ENCODE measurements around the gene RNF31.

Gene RNF31

DNA sequence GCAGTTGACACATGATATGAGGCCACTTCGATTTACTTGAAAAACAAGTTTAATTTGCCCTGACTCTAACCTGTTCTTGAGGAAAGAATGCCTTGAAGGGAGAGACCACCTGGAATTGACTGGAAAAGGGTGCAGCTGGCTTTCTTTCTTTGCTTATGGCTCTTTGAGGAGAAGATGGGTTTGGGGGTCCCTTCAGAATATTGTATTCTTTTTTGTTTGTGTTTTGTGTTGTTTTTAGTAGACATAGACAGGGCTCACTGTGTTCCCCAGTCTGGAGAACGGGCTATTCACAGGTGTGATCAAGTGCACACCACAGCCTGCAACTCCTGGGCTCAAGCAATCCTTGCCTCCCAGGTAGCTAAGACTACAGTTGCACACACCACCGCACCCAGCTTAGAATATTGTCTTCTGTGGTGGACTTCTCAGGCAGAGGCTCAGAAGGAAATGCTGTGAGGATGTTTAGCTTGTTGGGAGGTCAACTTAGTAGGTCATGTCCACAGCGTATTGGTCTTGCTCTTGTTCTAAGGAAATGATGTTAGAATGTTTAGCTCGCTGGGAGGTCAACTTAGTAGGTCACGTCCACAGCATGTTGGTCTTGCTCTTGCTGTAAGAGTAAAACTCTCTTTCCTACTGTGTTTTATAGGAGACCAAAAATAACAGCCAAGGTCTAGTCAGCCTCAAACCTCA, 31.0 kb upstream of the RNF31 start:
- no peak for DNase-seq (ENCODE audit: low read depth)

DNA sequence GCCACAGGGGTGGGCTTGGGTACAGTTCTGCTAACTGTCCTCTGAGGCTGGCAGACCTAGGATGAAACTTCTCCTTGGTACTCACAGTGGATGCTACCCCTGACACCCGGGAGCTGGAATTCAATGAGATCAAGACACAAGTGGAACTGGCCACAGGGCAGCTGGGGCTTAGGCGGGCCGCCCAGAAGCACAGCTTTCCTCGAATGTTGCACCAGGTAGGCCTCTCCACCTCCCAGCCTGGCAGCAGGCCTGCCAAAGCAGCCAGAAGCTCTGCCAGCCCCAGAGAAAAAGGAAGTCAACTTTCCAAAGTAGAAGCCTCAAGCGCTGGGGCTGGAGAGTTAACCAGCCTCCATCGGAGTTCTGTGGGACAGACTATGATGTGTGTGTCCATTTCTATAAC, 30.1 kb upstream of the RNF31 start:
- DNase-seq (ENCODE audit: low read depth), result no peak

DNA sequence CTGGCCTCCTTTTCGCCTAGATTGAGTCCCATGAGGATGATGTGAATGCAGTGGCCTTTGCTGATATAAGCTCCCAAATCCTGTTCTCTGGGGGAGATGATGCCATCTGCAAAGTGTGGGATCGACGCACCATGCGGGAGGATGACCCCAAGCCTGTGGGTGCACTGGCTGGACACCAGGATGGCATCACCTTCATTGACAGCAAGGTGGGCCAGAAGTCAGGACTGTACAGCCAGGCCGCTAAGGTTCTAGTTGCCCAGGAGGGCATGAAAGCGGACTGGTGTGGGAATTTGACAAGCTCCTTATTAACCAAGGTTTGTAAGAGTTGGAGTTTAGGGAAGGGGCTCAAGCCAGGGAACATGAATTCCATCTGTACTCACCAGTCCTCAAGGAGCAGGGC, 27.6 kb upstream of the RNF31 start:
- no peak for DNase-seq (ENCODE audit: low read depth)

DNA sequence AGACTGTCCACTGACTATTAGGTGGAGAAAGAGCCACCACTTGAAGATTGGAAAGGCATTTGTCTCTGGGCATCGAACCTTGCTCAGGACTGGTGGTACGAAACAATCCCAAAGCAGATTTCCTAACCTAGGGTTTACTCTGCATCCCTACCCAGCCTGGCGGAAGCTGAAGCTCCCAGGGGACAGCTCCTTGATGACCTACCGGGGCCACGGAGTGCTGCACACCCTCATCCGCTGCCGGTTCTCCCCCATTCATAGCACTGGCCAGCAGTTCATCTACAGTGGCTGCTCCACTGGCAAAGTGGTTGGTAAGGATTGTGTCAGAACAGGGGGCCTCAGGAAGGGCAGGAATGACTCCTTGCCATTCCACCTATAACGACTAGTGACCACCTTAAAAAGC, 26.1 kb upstream of the RNF31 start:
- DNase-seq (ENCODE audit: low read depth), result no peak

DNA sequence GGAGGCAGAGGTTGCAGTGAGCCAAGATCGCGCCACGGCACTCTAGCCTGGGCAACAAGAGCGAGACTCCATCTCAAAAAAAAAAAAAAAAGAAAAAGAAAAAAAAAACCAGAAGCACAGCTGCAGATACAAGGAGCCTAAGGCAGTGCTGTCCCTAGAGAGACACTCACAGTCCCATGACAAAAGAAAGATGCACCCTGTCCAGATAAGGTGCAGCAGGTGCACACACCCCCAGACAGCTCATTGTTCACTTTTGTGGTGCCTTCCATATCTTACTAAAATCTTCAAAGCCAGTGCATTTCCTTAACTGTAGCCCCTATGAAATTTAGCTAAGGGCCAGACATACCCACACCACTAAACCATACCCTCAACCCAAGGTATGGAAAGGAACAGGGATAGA, 24.9 kb upstream of the RNF31 start:
- DNase-seq (ENCODE audit: low read depth), result no peak

DNA sequence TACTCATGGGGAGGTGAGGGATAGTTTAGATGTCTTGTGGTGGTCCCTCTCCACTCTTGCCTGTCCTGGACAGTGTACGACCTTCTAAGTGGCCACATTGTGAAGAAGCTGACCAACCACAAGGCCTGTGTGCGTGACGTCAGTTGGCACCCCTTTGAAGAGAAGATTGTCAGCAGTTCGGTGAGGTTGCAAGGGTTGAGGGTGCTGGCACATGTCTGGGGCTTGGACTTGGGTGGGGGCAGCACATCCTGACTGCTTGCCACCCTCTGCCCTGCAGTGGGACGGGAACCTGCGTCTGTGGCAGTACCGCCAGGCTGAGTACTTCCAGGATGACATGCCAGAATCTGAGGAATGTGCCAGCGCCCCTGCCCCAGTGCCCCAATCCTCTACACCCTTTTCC, 24.4 kb upstream of the RNF31 start:
- DNase-seq (ENCODE audit: low read depth), result no peak

DNA sequence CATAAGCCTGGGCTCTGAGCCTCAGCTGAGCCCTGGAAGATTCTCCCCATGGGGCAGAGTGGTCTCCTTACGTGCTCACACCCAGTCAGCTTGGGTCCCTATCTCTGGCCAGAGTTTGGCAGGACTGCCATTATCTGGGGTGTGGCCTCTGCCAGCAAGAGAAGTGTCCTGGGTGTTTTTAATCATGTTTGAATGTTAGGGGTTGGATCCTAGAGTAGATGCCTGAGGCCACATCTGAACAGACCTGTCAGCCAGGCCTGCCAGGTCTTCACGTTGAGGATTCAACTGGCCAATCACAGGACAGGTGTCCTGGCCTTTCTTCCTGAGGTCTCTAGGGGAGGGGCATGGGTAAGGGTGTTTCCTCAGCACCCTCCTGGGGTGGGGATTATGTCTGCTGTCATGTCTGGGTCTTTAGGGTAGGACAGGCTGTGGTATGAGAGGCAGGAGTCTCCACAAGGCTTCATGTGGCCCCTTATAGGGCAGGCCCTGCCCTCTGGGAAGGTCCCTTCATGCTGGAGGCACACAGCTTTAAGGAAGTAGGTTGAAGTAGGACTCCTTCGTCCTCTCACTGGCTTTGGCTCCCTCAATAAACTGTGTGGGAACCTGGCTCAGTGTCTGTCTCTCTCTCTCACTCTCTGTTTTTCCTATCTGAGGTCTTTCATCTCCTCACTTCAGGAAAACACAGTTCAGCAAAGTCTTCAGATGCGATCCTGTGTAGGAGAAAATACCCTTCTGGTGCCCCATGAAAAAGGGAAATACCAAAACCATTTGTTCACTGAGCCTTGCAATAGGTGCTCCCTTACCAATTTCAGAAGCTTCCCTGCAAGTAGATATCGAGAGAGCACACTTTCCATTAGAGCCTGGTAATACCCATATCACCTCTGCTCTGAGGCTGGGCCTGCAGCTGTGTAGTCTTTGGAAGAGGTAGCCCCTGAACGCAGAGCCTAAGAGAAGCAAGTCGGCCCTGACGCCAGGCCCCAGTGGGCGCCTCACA, 23.6 kb upstream of the RNF31 start:
- DNase-seq (ENCODE audit: low read depth), result no peak

DNA sequence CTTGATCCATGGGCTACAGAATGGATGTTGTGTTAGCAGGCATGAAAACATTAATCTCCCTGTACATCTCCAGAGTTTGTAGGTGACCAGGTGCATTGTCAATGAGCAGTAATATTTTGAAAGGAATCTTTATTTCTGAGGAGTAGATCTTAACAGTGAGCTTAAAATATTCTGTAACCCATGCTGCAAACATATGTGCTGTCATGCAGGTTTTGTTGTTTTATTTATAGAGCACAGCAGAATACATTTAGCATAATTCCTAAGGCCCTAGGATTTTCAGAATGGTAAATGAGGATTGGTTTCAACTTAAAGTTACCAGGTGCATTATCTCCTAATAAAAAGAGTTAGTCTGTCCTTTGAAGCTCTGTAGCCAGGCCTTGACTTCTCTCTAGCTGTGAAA, 20.4 kb upstream of the RNF31 start:
- DNase-seq (ENCODE audit: low read depth), result no peak

DNA sequence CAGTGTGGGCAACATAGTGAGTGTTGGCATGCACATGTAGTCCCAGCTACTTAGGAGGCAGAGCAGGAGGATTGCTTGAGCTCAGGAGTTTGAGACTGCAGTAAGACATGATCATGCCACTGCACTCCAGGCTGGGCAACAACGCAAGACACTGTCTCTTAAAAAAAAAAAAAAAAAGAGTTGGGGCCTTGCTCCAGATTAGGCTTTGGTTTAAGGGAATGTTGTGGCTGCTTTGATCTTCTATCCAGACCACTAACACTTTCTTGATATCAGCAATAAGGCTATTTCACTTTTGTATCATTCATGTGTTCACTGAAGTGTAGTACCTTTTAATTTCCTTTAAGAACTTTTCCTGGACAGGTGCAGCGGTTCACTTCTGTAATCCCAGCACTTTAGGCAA, 19.6 kb upstream of the RNF31 start:
- DNase-seq (ENCODE audit: low read depth), result no peak

DNA sequence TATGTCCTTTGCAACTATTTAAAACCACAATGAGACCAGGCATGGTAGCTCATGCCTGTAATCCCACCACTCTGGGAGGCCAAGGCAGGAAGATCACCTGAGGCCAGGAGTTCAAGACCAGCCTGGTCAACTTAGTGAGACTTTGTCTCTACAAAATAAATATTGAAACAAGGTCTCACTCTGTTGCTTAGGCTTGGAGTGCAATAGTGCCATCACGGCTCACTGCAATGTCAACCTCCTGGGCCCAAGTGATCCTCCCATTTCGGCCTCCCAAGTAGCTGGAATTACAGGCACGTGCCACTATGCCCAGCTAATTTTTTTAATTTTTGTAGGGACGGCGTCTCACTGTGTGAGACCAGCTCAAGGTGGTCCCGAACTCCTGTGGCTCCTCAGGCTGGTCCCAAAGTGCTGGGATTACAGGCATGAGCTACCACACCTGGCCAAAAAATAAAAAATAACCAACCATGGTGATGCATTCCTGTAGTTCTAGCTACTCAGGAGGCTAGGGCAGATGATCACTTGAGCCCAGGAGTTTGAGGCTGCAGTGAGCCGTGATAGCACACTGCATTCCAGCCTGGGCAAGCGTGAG, 17.8 kb upstream of the RNF31 start:
- no peak for DNase-seq (ENCODE audit: low read depth)

DNA sequence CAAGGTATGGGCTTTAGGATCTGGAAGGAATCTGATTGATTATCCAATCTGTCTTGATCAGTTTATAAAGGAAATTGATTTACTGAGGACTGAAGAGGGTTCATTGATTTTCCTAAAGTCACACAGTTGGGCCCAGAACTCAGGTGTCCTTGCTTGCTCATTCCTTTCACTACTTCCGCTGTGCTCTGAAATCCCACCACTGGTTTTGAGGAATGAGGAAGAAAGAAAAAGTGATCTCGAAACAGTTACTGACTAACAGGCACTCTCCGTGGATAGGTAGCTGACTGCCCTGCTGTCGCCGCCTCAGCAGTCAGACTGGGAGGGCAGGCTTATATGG, 16.9 kb upstream of the RNF31 start, which contains the start of gene FITM1:
Gene FITM1 (plus strand): TSS at position 280 of the 337 bp plus-strand sequence. CDS start 905 bp downstream, outside the sequence.
- DNase-seq (ENCODE audit: low read depth), result no peak

DNA sequence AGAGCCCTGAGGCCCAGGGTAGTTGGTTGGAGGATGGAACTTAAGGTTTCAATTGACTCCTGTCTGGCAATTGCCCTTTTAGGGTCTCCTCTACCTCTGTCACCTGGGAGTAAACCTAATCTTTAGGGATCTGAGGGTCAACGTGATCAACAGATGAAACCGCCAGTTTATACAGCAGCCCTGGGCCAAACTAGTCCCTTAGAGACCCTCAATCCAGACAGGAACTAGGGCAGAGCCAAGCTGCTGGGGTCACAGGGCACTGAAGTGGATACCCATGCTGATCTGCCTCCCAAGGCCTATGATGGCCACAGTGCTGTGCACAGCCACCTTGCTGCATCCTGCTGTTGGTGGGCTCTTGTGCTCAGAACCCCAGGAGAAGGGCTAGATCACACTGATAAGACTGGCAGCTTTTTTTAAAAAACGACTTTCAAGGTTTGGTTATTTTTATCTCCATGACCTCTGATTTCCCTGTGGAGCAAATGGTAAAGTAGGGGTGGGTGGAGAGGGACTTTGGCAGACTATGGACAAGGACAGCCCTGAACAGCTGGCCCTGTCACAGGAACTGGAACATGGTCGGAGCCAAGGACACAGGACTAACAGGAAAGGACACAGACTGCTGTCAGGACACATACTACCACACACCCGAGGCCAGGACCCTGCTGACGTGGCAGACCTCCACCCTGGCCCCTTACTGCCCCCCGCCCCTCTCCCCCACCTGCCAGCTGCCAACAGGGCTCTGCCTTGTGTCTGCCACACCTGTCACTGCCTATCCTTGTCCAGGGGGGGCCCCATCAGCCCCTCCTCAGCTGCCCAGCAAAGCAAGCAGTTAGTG, 16.4 kb upstream of the RNF31 start:
- no peak for DNase-seq (ENCODE audit: low read depth)

DNA sequence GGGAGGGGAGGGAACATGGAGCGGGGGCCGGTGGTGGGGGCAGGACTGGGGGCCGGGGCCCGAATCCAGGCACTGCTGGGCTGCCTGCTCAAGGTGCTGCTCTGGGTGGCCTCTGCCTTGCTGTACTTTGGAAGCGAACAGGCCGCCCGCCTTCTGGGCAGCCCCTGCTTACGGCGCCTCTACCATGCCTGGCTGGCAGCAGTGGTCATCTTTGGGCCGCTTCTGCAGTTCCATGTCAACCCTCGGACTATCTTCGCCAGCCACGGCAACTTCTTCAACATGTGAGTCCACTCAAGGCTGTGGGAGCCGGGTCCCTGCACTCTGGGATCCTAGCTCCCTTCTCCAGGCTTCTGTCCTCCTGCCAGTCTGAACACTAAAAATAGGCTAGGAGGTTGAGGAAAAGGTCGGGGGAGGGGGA, 15.7 kb upstream of the RNF31 start:
- DNase-seq (ENCODE audit: low read depth), result no peak

DNA sequence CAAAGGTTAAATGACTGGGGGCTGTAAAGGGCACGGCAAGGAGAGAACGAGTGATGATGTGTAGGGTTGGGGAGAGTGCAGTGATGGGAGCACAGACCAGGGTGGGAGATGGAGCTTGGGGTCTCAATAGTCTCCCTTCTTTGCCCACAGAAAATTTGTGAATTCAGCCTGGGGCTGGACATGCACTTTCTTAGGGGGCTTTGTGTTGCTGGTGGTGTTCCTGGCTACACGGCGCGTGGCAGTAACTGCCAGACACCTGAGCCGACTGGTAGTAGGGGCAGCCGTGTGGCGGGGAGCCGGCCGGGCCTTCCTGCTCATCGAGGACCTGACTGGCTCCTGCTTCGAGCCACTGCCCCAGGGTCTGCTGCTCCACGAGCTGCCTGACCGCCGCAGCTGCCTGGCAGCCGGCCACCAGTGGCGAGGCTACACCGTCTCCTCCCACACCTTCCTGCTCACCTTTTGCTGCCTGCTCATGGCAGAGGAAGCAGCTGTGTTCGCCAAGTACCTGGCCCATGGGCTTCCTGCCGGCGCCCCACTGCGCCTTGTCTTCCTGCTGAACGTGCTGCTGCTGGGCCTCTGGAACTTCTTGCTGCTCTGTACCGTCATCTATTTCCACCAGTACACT, 15.1 kb upstream of the RNF31 start:
- DNase-seq (ENCODE audit: low read depth), result no peak

DNA sequence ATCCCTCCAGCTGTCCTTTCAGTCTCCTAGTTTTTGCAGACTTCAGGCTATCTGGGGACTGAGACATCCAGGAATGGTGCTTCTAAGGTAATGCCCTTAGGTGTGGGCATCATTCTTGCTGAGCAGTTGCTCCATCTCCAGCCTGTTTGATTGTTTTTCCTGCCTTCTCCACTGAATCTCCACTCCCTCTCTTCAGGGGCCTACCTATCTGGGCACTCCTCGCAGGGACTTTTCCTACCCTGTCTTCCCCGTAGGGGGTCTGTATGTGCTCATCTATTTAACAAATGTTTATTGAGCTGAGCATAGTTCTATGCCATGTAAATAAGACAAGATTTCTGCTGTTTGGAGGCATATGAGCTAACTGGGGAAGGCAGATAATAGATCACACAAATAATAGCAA, 14.3 kb upstream of the RNF31 start:
- no peak for DNase-seq (ENCODE audit: low read depth)

DNA sequence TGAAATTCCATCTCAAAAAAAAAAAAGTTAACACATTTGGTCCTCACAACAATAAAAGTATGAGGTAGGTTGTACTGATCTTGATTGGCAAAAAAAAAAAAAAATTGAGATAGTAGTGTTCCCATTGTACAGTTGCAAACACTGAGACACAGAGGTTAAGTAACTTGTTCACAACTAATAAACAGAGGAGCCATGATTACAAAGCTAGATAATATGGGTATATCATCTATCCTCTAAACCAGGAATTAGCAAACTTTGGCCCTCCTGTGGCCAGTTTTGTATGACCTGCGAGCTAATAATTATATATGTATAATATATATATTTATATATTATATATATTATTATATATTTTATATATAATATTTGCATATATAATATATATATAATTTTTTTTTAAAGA, 13.6 kb upstream of the RNF31 start:
- DNase-seq (ENCODE audit: low read depth), result no peak

DNA sequence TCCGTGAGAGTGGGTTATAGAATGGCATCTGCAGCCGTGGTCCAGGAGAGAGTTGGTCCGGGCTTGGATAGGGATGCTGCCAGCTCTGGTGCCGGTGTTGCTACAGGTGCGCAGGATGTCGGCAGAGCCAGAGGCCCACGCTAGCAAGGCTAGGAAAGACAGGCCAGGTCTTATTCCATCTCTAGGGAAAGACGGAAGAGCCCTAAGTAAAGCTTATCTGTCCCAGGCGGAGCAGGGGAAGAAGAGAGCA, 11.8 kb upstream of the RNF31 start:
- DNase-seq (ENCODE audit: low read depth), result no peak

DNA sequence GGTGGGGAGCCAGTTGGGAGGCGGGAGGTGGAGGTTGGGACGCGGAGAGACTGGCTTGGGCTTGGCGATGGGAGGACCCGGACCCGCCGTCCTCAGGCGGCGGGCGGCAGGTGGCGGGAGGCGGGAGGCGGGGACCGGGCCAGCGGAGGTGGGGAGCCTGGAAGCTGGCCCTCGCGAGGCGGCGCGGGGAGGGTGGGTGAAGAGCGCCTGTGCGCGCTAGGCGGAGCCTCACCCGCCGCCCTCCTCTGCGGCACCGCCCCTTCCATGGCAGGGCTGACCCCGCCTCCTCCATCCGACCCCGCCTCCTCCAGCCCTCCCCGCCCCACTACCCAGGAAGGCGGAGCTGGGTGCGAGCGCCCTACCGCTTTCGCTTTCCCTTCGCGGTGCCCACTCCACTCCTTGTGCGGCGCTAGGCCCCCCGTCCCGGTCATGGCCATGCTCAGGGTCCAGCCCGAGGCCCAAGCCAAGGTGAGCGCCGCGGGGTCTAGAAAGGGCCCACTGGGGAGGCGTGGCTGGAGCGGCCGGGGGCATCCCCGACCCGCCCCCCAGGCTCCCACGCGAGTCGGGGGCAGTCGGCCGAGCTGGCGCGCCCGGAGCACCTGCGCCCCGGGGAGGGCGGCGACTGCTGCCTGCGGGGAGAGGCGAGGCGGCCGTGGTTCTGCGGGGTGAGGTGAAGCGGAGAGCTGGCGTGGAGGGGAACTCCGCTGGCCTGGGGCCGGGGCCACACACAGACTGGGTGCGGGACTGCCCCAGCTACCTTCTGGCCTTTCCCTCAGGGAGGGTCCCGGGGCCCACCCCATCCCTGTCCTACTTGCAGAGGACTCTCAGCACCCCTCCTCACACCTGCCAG, 11.2 kb upstream of the RNF31 start, which contains the start of gene PSME1:
Gene PSME1 (plus strand): TSS at position 361 of the 850 bp plus-strand sequence. CDS start 69 bp downstream, at position 430.
- peak; percentile 90 for DNase-seq (ENCODE audit: low read depth)

DNA sequence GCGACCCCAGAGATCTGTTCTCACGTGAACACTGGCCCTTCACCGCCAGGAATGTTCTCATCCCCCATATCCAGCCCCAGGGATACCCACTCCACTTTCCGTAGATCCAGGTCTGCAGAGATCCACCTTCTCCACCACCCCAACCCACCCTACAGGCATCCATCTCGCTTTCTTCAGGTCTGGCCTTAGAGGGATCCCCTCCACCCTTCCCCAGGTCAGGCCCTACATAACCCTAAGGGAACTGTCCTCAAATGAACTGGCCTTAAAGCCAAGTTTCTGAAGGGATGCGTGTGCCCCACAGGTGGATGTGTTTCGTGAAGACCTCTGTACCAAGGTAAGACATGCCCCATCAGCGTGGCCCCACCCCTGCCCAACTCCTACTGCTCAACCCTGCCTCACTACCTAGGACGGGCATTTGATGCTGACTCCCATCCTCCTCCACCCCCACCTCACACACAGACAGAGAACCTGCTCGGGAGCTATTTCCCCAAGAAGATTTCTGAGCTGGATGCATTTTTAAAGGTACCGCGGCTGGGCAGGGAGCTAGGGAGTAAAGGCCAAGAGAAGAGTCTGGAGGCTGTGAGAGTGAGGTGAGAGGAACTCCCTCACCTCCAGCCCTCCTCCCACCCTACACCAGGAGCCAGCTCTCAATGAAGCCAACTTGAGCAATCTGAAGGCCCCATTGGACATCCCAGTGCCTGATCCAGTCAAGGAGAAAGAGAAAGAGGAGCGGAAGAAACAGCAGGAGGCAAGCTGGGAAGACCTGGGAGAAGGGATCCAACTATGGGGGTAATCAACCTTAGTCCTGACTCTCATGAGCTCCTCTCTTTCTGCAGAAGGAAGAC, 10.4 kb upstream of the RNF31 start:
- DNase-seq (ENCODE audit: low read depth), result no peak
